Gastroesophageal sphincter (tissue), 4 donors: ENCODE results near the gene FAM171A2. TPM values are rescaled to one million over a fixed set of nuclear protein-coding genes. Genes with fewer than 3 reads are reported as not detected.

Experiments
- ATAC-seq: fragments of 150-250 bp; one replicate; pipeline ENCODE4 v1.9.1; 2016; ENCODE audit warnings: mild to moderate bottlenecking, moderate library complexity
- H3K27ac ChIP-seq, 4 donors: fragments of 200-600 bp; sonication (generic) in 3 of 4; 1 replicate in 3 of 4; 2 replicates in 1 of 4; pipeline ENCODE4 v1.5.1; 2016 to 2019
- H3K27me3 ChIP-seq: fragments of 200-600 bp; sonication (generic); one replicate; pipeline ENCODE4 v1.5.1; 2019
- H3K36me3 ChIP-seq, 2 donors: fragments of 200-600 bp; sonication (generic); one replicate each; pipeline ENCODE4 v1.5.1; 2019; ENCODE audit warnings: control low read depth in 1 of 2
- H3K4me1 ChIP-seq, 3 donors: fragments of 200-600 bp; sonication (generic); 1 replicate in 2 of 3; 2 replicates in 1 of 3; pipeline ENCODE4 v1.5.1; 2016 to 2019; ENCODE audit warnings: control low read depth in 2 of 3
- H3K4me3 ChIP-seq, 2 donors: fragments of 200-600 bp; sonication (generic); one replicate each; pipeline ENCODE4 v1.5.1; 2019; ENCODE audit warnings: mild to moderate bottlenecking in 1 of 2, moderate library complexity in 1 of 2
- H3K9me3 ChIP-seq, 3 donors: fragments of 200-600 bp; sonication (generic); one replicate each; pipeline ENCODE4 v1.5.1; 2017 to 2019; ENCODE audit warnings: control low read depth in 2 of 3
- EP300 ChIP-seq: sonication (generic); formaldehyde crosslinking; IDR thresholded peaks from one replicate; pipeline ENCODE4 v1.6.1; 2017; ENCODE audit warnings: antibody characterized with exemption, mild to moderate bottlenecking
- POLR2A ChIP-seq, 2 donors: fragments of 450-650 bp; IDR thresholded peaks; one replicate each; pipeline ENCODE4 v1.6.1; 2017; ENCODE audit warnings: antibody characterized with exemption in 2 of 2, mild to moderate bottlenecking in 2 of 2, moderate library complexity in 1 of 2
- POLR2AphosphoS5 ChIP-seq: sonication (generic); formaldehyde crosslinking; IDR thresholded peaks from one replicate; pipeline ENCODE4 v1.6.1; 2017; ENCODE audit warnings: antibody characterized with exemption
- WGBS, 2 donors: methylation state at CpG; one replicate each; pipeline ENCODE4 v1.1.5; 2018; ENCODE audit warnings: low coverage in 1 of 2; 5-methylcytosine and 5-hydroxymethylcytosine counted together
- small RNA-seq, 4 donors: library from RNA; depleted of rRNA; stranded (forward); fragments of <200 nt; gene quantifications; one replicate each; pipeline ENCODE3, GENCODE V24; 2016
- total RNA-seq, 4 donors: library from RNA; depleted of rRNA; stranded (reverse); fragments of >200 nt; gene quantifications; one replicate each; pipeline ENCODE4 v1.1.0, GENCODE V29; 2016
- TF ChIP-seq, protein P1 (sequence below), 4 experiments: fragments of 200-600 bp in 2 of 4; fragments of 450-650 bp in 2 of 4; sonication (generic) in 1 of 4; IDR thresholded peaks; one replicate each; pipeline ENCODE4 v1.5.1; 2017 to 2019; ENCODE audit warnings: antibody characterized with exemption in 4 of 4, mild to moderate bottlenecking in 2 of 4, moderate library complexity in 2 of 4

Gene FAM171A2
- total RNA-seq, 4 donors from 2014 or later = 0.50 to 3.0 (median 2.3) TPM; not detected in 1

DNA sequence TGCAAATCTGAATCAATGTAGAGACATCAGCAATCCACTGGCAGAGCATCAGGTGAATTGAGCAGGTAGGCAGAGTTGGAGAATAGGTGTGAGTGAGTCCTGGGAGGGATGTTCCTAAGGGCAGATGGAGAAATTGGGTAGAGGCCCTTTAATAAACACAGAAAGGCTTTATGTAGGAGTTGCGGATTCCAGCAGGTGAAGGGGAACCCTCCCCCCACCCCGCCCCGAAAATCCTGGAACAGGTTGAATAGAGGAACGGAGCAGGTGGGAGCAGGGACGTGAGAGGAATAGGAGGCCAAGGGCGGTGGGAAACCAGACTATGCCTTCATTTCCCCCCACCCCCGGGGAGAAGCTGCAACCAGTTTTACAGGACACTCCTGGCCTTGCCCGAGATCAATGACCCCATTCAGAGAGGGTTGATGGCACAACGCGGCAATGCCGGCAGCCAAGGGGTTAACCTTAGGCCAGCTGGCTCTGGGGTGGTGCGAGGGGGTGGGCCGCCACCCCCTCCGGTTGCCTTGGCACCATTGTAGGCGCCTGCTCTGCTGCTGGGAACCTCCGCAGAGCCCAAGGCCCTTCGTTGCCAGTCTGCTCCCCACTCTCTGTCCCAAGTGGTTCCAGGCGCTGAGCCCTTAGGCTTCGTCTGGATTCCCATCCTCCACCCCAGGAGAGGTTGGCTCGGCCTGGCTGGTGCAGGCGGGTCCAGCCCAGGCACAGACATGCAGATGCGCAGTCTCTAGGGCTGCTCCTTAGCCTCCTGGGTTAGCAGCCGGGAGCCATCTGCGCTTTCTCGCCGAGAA is 56.1 kb downstream of the FAM171A2 start:
- H3K4me3 ChIP-seq = peak overlapping the region; percentile 17 to 57

GRCh38 chr17:44304651-44305050 is 59.0 kb downstream of the FAM171A2 start:
- no peak for ATAC-seq
- peaks cover 0 to 23% (median 14%) of the 10 kb centered on the region in 3 donors for H3K4me1 ChIP-seq
- no peak overlapping the region for H3K4me3 ChIP-seq

More for the DNA sequence above, 56.1 kb downstream of the FAM171A2 start:
- no peak for TF ChIP-seq EP300
- no peak for TF ChIP-seq POLR2A (IDR thresholded peaks at IDR 0.05)
- TF ChIP-seq, protein P1, sequence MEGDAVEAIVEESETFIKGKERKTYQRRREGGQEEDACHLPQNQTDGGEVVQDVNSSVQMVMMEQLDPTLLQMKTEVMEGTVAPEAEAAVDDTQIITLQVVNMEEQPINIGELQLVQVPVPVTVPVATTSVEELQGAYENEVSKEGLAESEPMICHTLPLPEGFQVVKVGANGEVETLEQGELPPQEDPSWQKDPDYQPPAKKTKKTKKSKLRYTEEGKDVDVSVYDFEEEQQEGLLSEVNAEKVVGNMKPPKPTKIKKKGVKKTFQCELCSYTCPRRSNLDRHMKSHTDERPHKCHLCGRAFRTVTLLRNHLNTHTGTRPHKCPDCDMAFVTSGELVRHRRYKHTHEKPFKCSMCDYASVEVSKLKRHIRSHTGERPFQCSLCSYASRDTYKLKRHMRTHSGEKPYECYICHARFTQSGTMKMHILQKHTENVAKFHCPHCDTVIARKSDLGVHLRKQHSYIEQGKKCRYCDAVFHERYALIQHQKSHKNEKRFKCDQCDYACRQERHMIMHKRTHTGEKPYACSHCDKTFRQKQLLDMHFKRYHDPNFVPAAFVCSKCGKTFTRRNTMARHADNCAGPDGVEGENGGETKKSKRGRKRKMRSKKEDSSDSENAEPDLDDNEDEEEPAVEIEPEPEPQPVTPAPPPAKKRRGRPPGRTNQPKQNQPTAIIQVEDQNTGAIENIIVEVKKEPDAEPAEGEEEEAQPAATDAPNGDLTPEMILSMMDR (IDR thresholded peaks at IDR 0.05) = no peak
- TF ChIP-seq POLR2AphosphoS5 = no peak
- Histone ChIP-seq H3K4me1 (peaks cover 0 to 23% (median 14%) of the 10 kb centered on the region in 3 donors), H3K9me3 (no peaks in the 10 kb centered on the region), H3K27ac (peak overlapping the region in 3 of 4 donors; percentile 70 to 75 (median 72)), H3K27me3 (peaks cover 10% of the 10 kb centered on the region), H3K36me3 (no peaks in the 10 kb centered on the region)
- ATAC-seq = peak; percentile 75
- WGBS, 2 donors = 8 to 17% methylated on average over 4 to 5 of the region's 26 CpGs

More at GRCh38 chr17:44304651-44305050, 59.0 kb downstream of the FAM171A2 start:
- Histone ChIP-seq H3K9me3 (no peaks in the 10 kb centered on the region), H3K27ac (no peak overlapping the region), H3K27me3 (peaks cover 25% of the 10 kb centered on the region), H3K36me3 (no peaks in the 10 kb centered on the region)
- TF ChIP-seq POLR2A (IDR thresholded peaks at IDR 0.05) (no peak), EP300 (no peak), POLR2AphosphoS5 (no peak)
- TF ChIP-seq, protein P1 (IDR thresholded peaks at IDR 0.05) = no peak

Small RNA genes lying within 50 kb of the gene (small RNA-seq; reads per million reads assigned to genes)
- gene RF00012 = 0 reads per million in 4 donors
- gene RN7SL258P = 0 reads per million in 4 donors
- 0 to 0.26 (median 0.21) reads per million in 4 donors for gene RNU6-453P

Other genes starting within 250 kb of the FAM171A2 start
- gene HDAC5, start 240.2 kb downstream of the FAM171A2 start, total RNA-seq = 100 to 1,000 TPM in 2 of 4 donors, 10 to 100 TPM in 2; 78.1 to 152 (median 112) TPM
- 1 to 10 TPM in 2 of 4 donors, under 1 TPM in 1, not detected in 1; 0.81 to 1.5 (median 1.3) TPM for gene HROB, start 221.9 kb downstream of the FAM171A2 start, total RNA-seq
- gene ASB16, start 193.1 kb downstream of the FAM171A2 start, total RNA-seq = 1 to 10 TPM; 1.8 to 6.9 (median 3.9) TPM
- gene TMUB2, start 176.9 kb downstream of the FAM171A2 start, total RNA-seq = 10 to 100 TPM; 28.3 to 36.1 (median 29.8) TPM
- gene ATXN7L3, start 164.0 kb downstream of the FAM171A2 start, total RNA-seq = 10 to 100 TPM; 33.2 to 63.0 (median 49.0) TPM
- 10 to 100 TPM; 55.6 to 85.5 (median 60.4) TPM for gene UBTF, start 144.2 kb downstream of the FAM171A2 start, total RNA-seq
- gene SLC4A1, start 95.7 kb downstream of the FAM171A2 start, total RNA-seq = under 1 TPM in 3 of 4 donors, not detected in 1; 0.08 to 0.54 (median 0.45) TPM
- gene RUNDC3A, start 55.3 kb downstream of the FAM171A2 start, total RNA-seq = 1 to 10 TPM in 1 of 4 donors, under 1 TPM in 2, not detected in 1; 0.54 to 1.5 (median 0.69) TPM
- 10 to 100 TPM; 36.2 to 61.8 (median 49.2) TPM for gene SLC25A39, start 39.0 kb downstream of the FAM171A2 start, total RNA-seq
- 100 to 1,000 TPM; 108 to 237 (median 182) TPM for gene GRN, start 18.6 kb downstream of the FAM171A2 start, total RNA-seq
- gene ITGA2B, start 25.8 kb upstream of the FAM171A2 start, total RNA-seq = 1 to 10 TPM in 1 of 4 donors, under 1 TPM in 2, not detected in 1; 0.31 to 1.2 (median 0.45) TPM
- gene GPATCH8, start 139.6 kb upstream of the FAM171A2 start, total RNA-seq = 10 to 100 TPM; 21.8 to 54.6 (median 33.9) TPM
- 1 to 10 TPM; 1.5 to 2.7 (median 1.6) TPM for gene FZD2, start 193.6 kb upstream of the FAM171A2 start, total RNA-seq